ENCODE data around the gene CLC. TPM values are rescaled to one million over a fixed set of nuclear protein-coding genes. Genes with fewer than 3 reads are reported as not detected.

Gene CLC
- total and polyA plus RNA-seq, 2 donors (not counting 1 experiment from before 2014, with no cell fraction given), result 0.33 TPM; not detected in 1

DNA sequence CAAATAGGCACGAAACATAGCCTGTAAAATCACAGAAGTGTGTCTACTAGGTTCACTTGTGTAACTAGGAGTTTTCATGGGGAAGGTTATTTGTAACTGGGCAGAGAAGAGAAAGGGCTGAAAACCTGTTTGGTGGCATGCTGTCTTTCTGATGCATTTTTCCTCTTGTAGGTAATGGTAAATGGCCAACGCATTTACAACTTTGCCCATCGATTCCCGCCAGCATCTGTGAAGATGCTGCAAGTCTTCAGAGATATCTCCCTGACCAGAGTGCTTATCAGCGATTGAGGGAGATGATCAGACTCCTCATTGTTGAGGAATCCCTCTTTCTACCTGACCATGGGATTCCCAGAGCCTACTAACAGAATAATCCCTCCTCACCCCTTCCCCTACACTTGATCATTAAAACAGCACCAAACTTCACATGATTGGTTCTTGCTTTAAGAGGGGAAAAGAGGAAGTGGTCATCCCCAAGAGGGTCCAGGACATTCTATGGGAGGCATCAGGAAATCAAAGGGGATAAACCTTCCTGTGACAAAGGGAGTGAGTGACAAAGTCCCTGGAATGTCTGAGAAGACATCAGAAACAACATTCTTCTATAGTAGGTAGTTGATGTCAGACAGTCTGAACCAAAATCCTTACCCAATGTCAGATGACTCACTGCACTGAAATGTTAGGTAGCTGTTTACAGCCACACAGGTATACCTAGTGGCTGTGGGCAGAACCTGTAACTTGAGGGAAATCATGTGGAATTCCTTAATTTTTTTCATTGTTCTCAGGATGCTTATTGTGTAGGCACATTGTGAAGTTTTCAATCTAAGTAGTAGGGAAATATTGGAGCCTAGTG lies 28.6 kb downstream of the CLC start:
- H3K79me2 ChIP-seq (ENCODE audit: control insufficient read depth, insufficient read depth, low read length), result no peaks in the 10 kb centered on the region
- Mint-ChIP-seq H3K4me3 (no peak overlapping the region), H3K9me3 (ENCODE audit: insufficient read depth) (peaks cover 4% of the 10 kb centered on the region), H3K27ac (no peak overlapping the region), H3K4me1 (no peaks in the 10 kb centered on the region), H3K27me3 (peaks cover 39% of the 10 kb centered on the region)
- H2AFZ ChIP-seq (ENCODE audit: insufficient read depth, low read depth, low read length, poor library complexity, severe bottlenecking), result no peak overlapping the region
- no peaks in the 10 kb centered on the region for H3K4me1 ChIP-seq (ENCODE audit: control insufficient read depth in 2 of 2, insufficient read depth in 2 of 2, low read length in 2 of 2)
- no peak overlapping the region for H3K27ac ChIP-seq (ENCODE audit: low read length in 2 of 2)
- H3K9me3 ChIP-seq (ENCODE audit: control extremely low read depth in 1 of 3, control insufficient read depth in 2 of 3, insufficient read depth in 1 of 3, low read length in 2 of 3), result no peaks in the 10 kb centered on the region
- no peak overlapping the region for H3K9ac ChIP-seq (ENCODE audit: low read length)
- no peak overlapping the region for H3K4me3 ChIP-seq (ENCODE audit: control extremely low read depth in 1 of 5, extremely low read depth in 1 of 5, insufficient read depth in 1 of 5, low read depth in 2 of 5, low read length in 4 of 5)
- TF ChIP-seq, protein P1, sequence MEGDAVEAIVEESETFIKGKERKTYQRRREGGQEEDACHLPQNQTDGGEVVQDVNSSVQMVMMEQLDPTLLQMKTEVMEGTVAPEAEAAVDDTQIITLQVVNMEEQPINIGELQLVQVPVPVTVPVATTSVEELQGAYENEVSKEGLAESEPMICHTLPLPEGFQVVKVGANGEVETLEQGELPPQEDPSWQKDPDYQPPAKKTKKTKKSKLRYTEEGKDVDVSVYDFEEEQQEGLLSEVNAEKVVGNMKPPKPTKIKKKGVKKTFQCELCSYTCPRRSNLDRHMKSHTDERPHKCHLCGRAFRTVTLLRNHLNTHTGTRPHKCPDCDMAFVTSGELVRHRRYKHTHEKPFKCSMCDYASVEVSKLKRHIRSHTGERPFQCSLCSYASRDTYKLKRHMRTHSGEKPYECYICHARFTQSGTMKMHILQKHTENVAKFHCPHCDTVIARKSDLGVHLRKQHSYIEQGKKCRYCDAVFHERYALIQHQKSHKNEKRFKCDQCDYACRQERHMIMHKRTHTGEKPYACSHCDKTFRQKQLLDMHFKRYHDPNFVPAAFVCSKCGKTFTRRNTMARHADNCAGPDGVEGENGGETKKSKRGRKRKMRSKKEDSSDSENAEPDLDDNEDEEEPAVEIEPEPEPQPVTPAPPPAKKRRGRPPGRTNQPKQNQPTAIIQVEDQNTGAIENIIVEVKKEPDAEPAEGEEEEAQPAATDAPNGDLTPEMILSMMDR (IDR thresholded peaks at IDR 0.05), result no peak
- no peak for TF ChIP-seq EZH2 (IDR thresholded peaks at IDR 0.05; ENCODE audit: borderline replicate concordance, insufficient read depth, low read depth, low read length, poor library complexity, severe bottlenecking)
- DNase-seq, result no peak
- H3K27me3 ChIP-seq (replicated peaks in 1 of 4; ENCODE audit: control extremely low read depth in 1 of 4, control insufficient read depth in 3 of 4, insufficient read depth in 4 of 4, low read length in 3 of 4), result peaks cover 0 to 5% (median 0%) of the 10 kb centered on the region in 4 experiments
- no peaks in the 10 kb centered on the region for H3K36me3 ChIP-seq (replicated peaks in 1 of 2; ENCODE audit: control extremely low read depth in 1 of 2, control insufficient read depth in 1 of 2, extremely low read depth in 1 of 2, insufficient read depth in 2 of 2, low read length in 1 of 2)
- no peak overlapping the region for H3K4me2 ChIP-seq (replicated peaks; ENCODE audit: low read depth, low read length, poor library complexity, severe bottlenecking)
- intact Hi-C loops (cut with micrococcal nuclease), result no loop called here
- no peaks in the 10 kb centered on the region for H4K20me1 ChIP-seq (ENCODE audit: control insufficient read depth, insufficient read depth, low read length, poor library complexity, severe bottlenecking)
- ATAC-seq (ENCODE audit: low read depth), result no peak
- ChIA-PET CTCF (no interaction called here), POLR2A (no interaction called here)
- WGBS (ENCODE audit: insufficient coverage), result 80% methylated on average over 1 of the region's 5 CpGs

DNA sequence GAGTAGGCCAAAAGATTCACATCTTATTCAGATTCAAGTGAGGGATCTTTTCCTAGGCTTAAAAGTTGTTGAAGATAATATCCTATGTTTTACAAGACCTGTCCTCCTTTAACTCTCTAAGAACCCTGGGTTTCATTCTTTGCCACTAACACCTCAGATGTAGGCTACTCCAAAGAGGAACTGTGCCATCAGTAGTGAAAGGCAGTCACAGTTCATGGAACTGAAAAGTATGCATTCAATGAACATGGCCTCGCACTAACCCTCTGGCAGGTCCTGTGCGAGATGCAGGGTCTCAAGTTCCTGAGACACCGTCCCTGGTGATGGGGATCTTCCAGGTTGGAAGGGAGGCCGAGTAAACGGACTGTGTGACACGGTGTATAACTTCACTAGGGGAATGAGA lies 29.2 kb downstream of the CLC start:
- ATAC-seq (ENCODE audit: low read depth), result no peak
- DNase-seq, result no peak
- H3K27ac ChIP-seq (ENCODE audit: low read length in 2 of 2), result no peak overlapping the region
- H3K36me3 ChIP-seq (replicated peaks in 1 of 2; ENCODE audit: control extremely low read depth in 1 of 2, control insufficient read depth in 1 of 2, extremely low read depth in 1 of 2, insufficient read depth in 2 of 2, low read length in 1 of 2), result no peaks in the 10 kb centered on the region
- peaks cover 0 to 5% (median 0%) of the 10 kb centered on the region in 4 experiments for H3K27me3 ChIP-seq (replicated peaks in 1 of 4; ENCODE audit: control extremely low read depth in 1 of 4, control insufficient read depth in 3 of 4, insufficient read depth in 4 of 4, low read length in 3 of 4)
- intact Hi-C loops (cut with micrococcal nuclease), result no loop called here
- ChIA-PET POLR2A (no interaction called here), CTCF (no interaction called here)
- no peaks in the 10 kb centered on the region for H3K9me3 ChIP-seq (ENCODE audit: control extremely low read depth in 1 of 3, control insufficient read depth in 2 of 3, insufficient read depth in 1 of 3, low read length in 2 of 3)
- H3K4me3 Mint-ChIP-seq, result no peak overlapping the region
- no peak overlapping the region for H3K27ac Mint-ChIP-seq
- TF ChIP-seq, protein P1 (IDR thresholded peaks at IDR 0.05), result no peak
- no peak for TF ChIP-seq EZH2 (IDR thresholded peaks at IDR 0.05; ENCODE audit: borderline replicate concordance, insufficient read depth, low read depth, low read length, poor library complexity, severe bottlenecking)
- H3K4me1 Mint-ChIP-seq, result no peaks in the 10 kb centered on the region
- 82% methylated on average over 6 of the region's 6 CpGs for WGBS (ENCODE audit: insufficient coverage)
- H2AFZ ChIP-seq (ENCODE audit: insufficient read depth, low read depth, low read length, poor library complexity, severe bottlenecking), result no peak overlapping the region
- H3K27me3 Mint-ChIP-seq, result peaks cover 41% of the 10 kb centered on the region
- no peaks in the 10 kb centered on the region for H3K4me1 ChIP-seq (ENCODE audit: control insufficient read depth in 2 of 2, insufficient read depth in 2 of 2, low read length in 2 of 2)
- no peak overlapping the region for H3K4me3 ChIP-seq (ENCODE audit: control extremely low read depth in 1 of 5, extremely low read depth in 1 of 5, insufficient read depth in 1 of 5, low read depth in 2 of 5, low read length in 4 of 5)
- no peak overlapping the region for H3K4me2 ChIP-seq (replicated peaks; ENCODE audit: low read depth, low read length, poor library complexity, severe bottlenecking)
- no peaks in the 10 kb centered on the region for H4K20me1 ChIP-seq (ENCODE audit: control insufficient read depth, insufficient read depth, low read length, poor library complexity, severe bottlenecking)
- no peak overlapping the region for H3K9ac ChIP-seq (ENCODE audit: low read length)
- peaks cover 4% of the 10 kb centered on the region for H3K9me3 Mint-ChIP-seq (ENCODE audit: insufficient read depth)
- no peaks in the 10 kb centered on the region for H3K79me2 ChIP-seq (ENCODE audit: control insufficient read depth, insufficient read depth, low read length)
